Measurements from ENCODE around the gene PRDM1.
A peak's percentile ranks its signal among the peaks of the same experiment; 100 is the strongest.

PRDM1 gene

GRCh38 chr6:106110164-106110826 lies 24.2 kb downstream of the PRDM1 start:
- DNase-seq (ENCODE audit: extremely low spot score, insufficient read length, low read depth) (no peak), FAIRE-seq (no peak)

- no peak for DNase-seq (ENCODE audit: extremely low spot score, insufficient read length, low read depth)
- FAIRE-seq = no peak
These were observed 26.3 kb downstream of the PRDM1 start for GRCh38 chr6:106112433-106112832.

DNA sequence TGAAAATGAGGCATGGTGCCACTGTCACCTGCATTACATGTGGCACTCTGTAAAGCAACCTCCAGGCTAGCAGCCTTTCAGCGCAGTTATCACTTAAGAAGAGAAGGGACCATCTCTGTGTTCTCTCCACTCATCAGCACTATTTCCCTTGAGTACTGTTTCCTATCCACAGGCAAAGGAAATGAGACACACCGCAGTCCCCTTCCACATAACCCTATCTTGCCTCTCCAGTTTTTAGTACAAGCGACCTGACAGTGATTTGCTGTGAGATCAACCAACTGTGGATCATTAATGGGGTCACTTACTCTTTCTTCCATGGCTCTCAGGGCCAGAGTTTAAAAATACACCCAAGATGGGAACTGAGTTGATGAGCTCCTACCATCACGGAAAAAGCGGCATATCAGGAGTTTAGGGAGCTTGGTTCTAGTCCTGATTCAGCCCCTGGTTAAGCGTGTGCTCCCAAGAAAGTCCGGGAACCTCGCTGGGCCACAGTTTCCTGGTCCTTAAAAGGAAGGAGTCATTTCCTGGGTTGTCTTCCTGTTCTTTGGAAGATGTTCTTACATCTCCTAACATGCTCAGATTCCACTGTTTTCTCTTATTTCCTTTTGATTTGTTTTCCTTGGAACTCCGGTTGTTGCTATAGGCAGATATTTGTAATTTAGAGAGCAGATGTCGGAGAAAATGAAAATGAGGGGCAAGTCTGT lies 27.3 kb downstream of the PRDM1 start:
- peak; percentile 45 for FAIRE-seq
- DNase-seq (ENCODE audit: extremely low spot score, insufficient read length, low read depth) = no peak

DNA sequence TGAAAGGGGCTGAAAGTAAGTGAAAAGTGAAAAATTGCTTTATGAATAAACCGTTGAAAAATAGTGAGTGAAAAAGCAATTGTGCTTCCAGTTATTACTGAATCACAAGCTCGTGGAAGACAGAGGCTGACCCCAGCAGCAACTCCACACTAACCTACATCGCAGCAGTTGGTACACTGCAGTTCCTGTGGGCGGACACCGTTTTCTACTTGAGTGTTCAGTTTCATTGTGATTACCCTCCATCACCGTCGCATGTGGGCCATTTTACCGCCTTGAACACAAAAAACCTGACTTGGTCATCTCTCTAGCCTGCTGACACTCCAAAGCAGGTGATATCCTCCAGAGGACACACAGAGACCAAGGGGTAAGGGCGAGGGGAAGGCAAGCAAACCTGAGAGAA lies 28.4 kb downstream of the PRDM1 start:
- peak; percentile 95 for FAIRE-seq
- peak; percentile 36 for DNase-seq (ENCODE audit: extremely low spot score, insufficient read length, low read depth)

- FAIRE-seq (no peak), DNase-seq (ENCODE audit: extremely low spot score, insufficient read length, low read depth) (no peak)
These were observed 29.1 kb downstream of the PRDM1 start for GRCh38 chr6:106115286-106115685.

DNA sequence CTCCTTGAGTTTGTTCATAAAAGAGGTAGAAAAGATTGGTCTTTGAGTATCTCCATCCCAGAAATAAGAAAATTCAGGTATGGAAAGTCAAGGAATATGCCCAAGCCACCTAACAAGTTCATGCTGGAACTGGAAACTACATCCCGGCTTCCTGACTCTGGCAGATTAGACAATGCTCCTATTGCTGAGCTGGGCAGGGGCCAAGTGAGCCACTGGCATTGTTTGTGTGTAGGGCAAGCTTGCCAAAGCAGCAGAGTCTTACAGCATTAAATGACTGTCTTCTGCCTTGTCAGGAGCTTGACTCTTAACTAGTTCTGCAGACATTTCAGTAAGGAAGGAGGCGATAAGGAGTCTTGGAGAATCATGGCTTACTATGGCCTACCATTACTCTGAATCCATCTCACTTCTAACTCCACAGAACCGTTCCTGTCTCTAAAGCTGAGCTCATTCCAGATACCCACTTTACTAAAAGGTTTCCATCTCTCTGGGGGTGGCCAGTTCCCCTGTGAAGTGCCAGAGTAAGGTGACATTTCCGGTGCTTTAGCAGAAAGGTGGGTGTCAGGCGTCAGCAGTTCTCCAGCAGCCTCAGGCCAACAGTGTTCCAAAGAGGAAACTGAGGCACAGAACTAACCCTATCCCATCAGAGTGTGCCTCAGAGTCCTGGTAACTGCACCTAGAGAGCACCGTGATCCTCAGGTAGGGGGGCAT lies 30.1 kb downstream of the PRDM1 start:
- DNase-seq (ENCODE audit: extremely low spot score, insufficient read length, low read depth) = no peak
- FAIRE-seq = no peak

DNA sequence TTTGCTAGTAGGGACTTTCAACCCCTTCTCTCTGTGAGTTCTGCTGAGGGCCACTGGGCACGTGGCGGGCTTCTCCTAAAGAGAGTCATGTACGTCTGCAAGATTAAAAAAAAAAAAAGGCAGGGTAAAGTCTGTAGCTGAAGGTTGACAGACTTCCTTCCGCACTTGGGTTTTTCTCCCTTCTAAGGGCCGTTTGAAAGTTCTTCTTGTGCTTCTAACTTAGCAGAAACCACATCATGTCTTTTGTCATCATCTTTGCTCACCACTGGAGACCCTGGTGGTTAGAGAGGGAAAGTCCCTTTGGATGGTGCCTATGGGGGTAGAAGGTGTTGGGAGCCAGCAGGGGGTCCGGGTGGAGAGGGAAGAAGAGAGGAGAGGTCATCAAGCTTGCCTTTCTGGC lies 31.4 kb downstream of the PRDM1 start:
- DNase-seq (ENCODE audit: extremely low spot score, insufficient read length, low read depth) (peak; percentile 23), FAIRE-seq (peak; percentile 79)

GRCh38 chr6:106118835-106119431 lies 32.8 kb downstream of the PRDM1 start:
- FAIRE-seq (no peak), DNase-seq (ENCODE audit: extremely low spot score, insufficient read length, low read depth) (no peak)

- no peak for DNase-seq (ENCODE audit: extremely low spot score, insufficient read length, low read depth)
- FAIRE-seq = no peak
These were observed 33.4 kb downstream of the PRDM1 start for GRCh38 chr6:106119546-106119945.

GRCh38 chr6:106120006-106120405 lies 33.9 kb downstream of the PRDM1 start:
- FAIRE-seq (no peak), DNase-seq (ENCODE audit: extremely low spot score, insufficient read length, low read depth) (no peak)

DNA sequence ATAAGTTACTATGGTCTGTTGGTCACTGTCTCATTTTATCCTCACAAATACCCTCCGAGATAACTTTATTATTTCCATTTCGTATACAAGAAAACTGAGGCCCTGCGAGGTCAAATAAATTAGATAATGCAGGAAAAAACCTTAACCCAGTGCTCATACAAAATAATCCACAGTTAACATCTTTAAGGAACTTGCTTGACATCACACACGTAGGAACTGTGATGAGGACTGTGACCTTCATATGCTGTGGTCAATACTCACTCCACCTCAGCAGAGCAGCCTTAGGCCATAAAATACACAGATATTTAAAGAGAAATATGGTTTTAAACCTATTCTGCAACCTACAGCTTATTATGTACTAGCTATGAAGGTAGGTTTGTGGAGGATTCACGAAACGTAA lies 34.3 kb downstream of the PRDM1 start:
- no peak for FAIRE-seq
- DNase-seq (ENCODE audit: extremely low spot score, insufficient read length, low read depth) = no peak

DNA sequence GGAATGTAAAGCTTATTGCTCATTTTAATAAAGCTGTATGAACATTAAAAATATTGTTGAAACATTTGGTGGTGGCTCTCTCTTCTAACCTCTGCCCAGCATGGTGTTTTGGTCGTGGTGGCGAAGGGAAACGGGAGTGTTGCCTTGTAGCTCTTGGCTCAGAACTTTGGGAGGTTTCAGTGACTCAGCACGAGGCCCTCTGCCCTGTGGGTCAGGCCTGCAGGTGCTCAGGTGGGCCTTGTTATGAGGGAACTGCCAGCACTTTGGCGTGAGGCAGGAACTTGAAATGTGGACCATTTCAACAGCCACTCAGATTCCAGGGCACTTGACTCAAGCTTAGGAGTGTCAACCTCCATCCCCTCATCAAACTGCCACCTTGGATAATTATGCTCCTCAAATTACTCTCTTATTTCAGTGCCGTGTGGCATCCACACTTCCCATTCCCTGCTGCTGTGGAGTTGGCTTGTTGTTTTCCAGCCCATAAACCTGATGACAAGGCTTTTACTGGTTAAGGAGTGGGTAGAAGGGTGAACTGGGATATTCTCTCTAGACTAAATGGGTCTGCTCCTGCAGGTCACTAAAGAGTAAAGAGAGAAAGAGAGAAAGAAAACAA lies 36.3 kb downstream of the PRDM1 start:
- no peak for FAIRE-seq

GRCh38 chr6:106122938-106123656 lies 37.0 kb downstream of the PRDM1 start:
- FAIRE-seq = no peak
- no peak for DNase-seq (ENCODE audit: extremely low spot score, insufficient read length, low read depth)

More for the DNA sequence above, 36.3 kb downstream of the PRDM1 start:
- DNase-seq (ENCODE audit: extremely low spot score, insufficient read length, low read depth) = no peak

DNA sequence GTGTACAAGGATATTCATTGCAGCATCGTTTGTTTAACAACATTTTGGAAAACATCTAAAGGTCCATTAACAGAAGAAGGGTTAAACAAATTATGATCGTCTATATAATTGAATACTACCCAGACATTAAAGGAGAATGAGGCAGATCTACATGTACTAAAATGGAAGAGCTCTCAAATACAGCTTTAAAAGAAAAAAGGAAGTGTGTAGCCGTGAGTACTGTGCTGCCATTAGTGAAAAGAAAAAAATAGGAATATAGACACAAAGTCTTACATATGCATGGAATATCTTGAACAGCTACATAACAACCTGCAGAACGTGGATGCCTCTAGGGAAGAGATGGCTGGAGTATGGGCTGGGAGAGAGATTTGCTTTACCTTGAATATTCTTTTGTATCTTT lies 37.9 kb downstream of the PRDM1 start:
- FAIRE-seq (no peak), DNase-seq (ENCODE audit: extremely low spot score, insufficient read length, low read depth) (no peak)

GRCh38 chr6:106124437-106125430 lies 38.6 kb downstream of the PRDM1 start:
- FAIRE-seq = peak; percentile 21

GRCh38 chr6:106125925-106126435 lies 39.8 kb downstream of the PRDM1 start:
- DNase-seq (ENCODE audit: extremely low spot score, insufficient read length, low read depth) = peak; percentile 33
- peak; percentile 91 for FAIRE-seq

More at GRCh38 chr6:106124437-106125430, 38.6 kb downstream of the PRDM1 start:
- no peak for DNase-seq (ENCODE audit: extremely low spot score, insufficient read length, low read depth)

- FAIRE-seq (no peak), DNase-seq (ENCODE audit: extremely low spot score, insufficient read length, low read depth) (no peak)
These were observed 40.3 kb downstream of the PRDM1 start for GRCh38 chr6:106126482-106126881.
